ENCODE results near the gene KRABD2.

The KRABD2 gene

GRCh38 chr17:8345951-8346665 is 30.4 kb downstream of the KRABD2 start:
- ATAC-seq (replicated peaks in 6 of 8) = no peak
- Histone ChIP-seq H3K4me1 (replicated peaks in 1 of 2) (no peaks in the 10 kb centered on the region), H3K27ac (no peak overlapping the region), H3K4me3 (no peak overlapping the region)
- WGBS, 10 experiments = 40 to 83% (median 68%) methylated on average over 1 to 3 of the region's 5 CpGs; no CpG with 5 or more reads in 4 of the 10 experiments
- in situ Hi-C loops (cut with MboI; ENCODE audit: low pct_unique_long_range_greater_than_20kb in 2 of 9, low sequenced_read_pairs in 9 of 9, unreplicated experiment in 9 of 9) = no loop called here

- 10 to 86% (median 65%) methylated on average over 1 to 5 of the region's 6 CpGs; no CpG with 5 or more reads in 4 of the 10 experiments for WGBS, 10 experiments
- in situ Hi-C loops (cut with MboI; ENCODE audit: low pct_unique_long_range_greater_than_20kb in 2 of 9, low sequenced_read_pairs in 9 of 9, unreplicated experiment in 9 of 9) = no loop called here
- ATAC-seq (replicated peaks in 6 of 8) = no peak
- Histone ChIP-seq H3K4me1 (replicated peaks in 1 of 2) (no peaks in the 10 kb centered on the region), H3K4me3 (no peak overlapping the region), H3K27ac (no peak overlapping the region)
Measured at GRCh38 chr17:8345052-8345690, 31.3 kb downstream of the KRABD2 start.

DNA sequence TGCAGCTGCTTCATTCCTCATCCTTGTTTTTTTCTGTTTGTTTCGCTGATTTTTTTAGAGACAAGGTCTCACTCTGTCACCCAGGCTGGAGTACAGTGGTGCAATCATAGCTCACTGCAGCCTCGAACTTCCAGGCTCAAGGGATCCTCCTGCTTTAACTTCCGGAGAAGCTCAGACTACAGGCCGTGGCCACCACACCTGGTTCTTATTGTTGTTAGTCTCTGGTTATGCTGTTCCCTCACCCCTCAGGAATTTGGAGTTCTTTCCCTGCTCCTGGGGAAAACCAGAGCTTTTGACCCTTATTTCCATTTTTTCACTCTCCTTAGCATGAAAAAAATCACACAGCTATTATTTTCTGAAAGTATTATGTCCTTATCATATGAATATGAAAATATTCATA is 35.0 kb downstream of the KRABD2 start:
- no peak overlapping the region for H3K4me3 ChIP-seq
- ATAC-seq (replicated peaks in 6 of 8) = peak in 2 of 8 experiments; percentile 21 to 25
- H3K4me1 ChIP-seq (replicated peaks in 1 of 2) = peaks cover 9 to 11% of the 10 kb centered on the region in 2 donors
- no peak overlapping the region for H3K27ac ChIP-seq
- whole genome bisulfite sequencing, 10 experiments = 0 to 82% (median 60%) methylated on average over 1 to 4 of the region's 4 CpGs; no CpG with 5 or more reads in 1 of the 10 experiments
- in situ Hi-C loops (cut with MboI; ENCODE audit: low pct_unique_long_range_greater_than_20kb in 2 of 9, low sequenced_read_pairs in 9 of 9, unreplicated experiment in 9 of 9) = no loop called here

DNA sequence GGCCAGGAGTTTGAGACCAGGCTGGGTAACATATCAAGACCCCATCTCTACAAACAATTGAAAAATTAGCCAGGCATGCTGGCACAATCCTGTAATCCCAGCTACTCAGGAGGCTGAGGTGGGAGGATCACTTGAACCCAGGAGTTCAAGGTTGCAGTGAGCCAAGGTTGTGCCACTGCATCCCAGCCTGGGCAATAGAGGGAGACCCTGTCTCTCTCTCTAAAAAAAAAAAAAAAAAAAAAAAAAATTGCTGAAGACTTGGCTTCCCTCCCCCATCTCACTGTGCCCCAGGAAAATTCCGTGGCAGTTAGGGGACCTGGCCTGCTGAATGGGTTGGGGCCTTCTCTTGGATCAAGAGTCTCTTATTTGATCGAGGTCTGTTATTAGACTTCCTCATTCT is 37.0 kb downstream of the KRABD2 start, which contains the start of gene ODF4:
Gene ODF4 (plus strand): TSS at position 301 of the 400 bp plus-strand sequence. CDS start 212 bp downstream, outside the sequence.
- peaks cover 9 to 11% of the 10 kb centered on the region in 2 donors for H3K4me1 ChIP-seq (replicated peaks in 1 of 2)
- in situ Hi-C loops (cut with MboI; ENCODE audit: low pct_unique_long_range_greater_than_20kb in 2 of 9, low sequenced_read_pairs in 9 of 9, unreplicated experiment in 9 of 9) = no loop called here
- no peak within 1 kb of the TSS for H3K27ac ChIP-seq
- no peak for ATAC-seq (replicated peaks in 6 of 8)
- no peak within 1 kb of the TSS for H3K4me3 ChIP-seq
- WGBS, 10 experiments = 20 to 100% (median 88%) methylated on average over 1 to 2 of the region's 2 CpGs; no CpG with 5 or more reads in 4 of the 10 experiments

DNA sequence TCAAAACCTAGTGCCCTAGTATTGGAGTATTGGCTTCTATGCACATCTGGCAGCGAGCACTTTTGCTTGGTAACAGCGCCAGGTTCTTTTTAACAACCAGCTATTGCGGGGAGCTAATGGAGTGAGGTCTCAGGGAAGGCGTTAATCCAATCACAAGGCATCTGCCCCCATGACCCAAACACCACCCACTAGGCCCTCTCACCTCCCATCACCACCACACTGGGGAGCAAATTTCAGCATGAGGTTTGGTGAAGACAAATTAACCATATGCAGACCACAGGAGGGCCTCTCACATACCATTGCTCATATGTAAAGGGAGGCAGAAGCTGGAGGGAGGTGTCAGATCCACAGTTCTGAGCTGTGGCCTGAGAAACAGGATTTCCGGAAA is 37.8 kb downstream of the KRABD2 start:
- in situ Hi-C loops (cut with MboI; ENCODE audit: low pct_unique_long_range_greater_than_20kb in 2 of 9, low sequenced_read_pairs in 9 of 9, unreplicated experiment in 9 of 9) = no loop called here
- ATAC-seq (replicated peaks in 6 of 8) = peak in 5 of 8 experiments; percentile 9 to 58 (median 52)
- peaks cover 9 to 11% of the 10 kb centered on the region in 2 donors for H3K4me1 ChIP-seq (replicated peaks in 1 of 2)
- no peak overlapping the region for H3K27ac ChIP-seq
- H3K4me3 ChIP-seq = no peak overlapping the region
- WGBS, 10 experiments = 0 to 100% (median 52%) methylated on average over 1 to 3 of the region's 5 CpGs; no CpG with 5 or more reads in 5 of the 10 experiments

DNA sequence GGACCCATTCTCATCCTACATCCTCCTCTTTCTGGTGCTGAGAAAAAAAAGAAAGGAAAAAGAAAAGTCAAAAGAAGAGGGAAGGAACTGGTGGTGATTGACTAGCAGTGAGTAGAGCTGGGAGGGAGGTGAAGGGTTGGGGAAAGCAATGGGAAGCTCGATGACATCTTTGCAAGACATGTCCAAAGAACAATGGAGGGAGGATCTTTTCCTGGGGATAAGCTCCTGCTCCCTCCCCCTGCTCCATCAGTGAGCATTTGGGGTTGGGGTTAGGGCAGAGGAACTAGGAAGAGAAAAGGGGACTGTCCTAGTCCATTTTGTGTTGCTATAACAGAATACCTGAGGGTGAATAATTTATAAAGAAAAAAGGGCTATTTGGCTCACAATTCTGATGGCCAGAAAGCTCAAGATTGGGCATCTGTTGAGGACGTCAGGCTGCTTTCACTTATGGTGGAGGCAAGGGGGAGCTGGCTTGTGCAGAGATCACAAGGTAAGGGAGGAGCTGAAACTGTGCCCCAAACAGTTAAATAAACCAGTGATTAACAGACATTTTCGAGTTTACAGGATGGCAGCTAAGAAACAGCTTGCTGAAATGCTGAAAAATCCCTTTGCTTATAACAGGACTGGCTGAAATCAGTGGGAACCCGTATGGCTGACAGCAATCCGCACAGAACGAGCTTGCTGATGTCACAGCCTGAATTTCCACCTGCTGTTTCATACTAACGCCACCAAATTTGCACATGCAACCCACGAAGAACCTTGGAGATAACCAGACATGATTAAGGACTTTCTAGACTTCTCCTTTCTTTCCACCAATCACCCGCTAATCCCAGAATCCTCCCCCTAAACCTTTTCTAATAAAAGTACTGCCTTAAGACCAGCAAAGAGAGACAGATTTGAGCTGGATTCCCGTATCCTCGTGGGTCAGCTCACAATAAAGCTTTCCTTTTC is 38.4 kb downstream of the KRABD2 start:
- ATAC-seq (replicated peaks in 6 of 8) = peak; percentile 30 to 77 (median 70)
- H3K27ac ChIP-seq = no peak overlapping the region

GRCh38 chr17:8333281-8333680 is 43.2 kb downstream of the KRABD2 start:
- no peak overlapping the region for H3K4me3 ChIP-seq
- peaks cover 6 to 9% of the 10 kb centered on the region in 2 donors for H3K4me1 ChIP-seq (replicated peaks in 1 of 2)
- in situ Hi-C loops (cut with MboI; ENCODE audit: low pct_unique_long_range_greater_than_20kb in 2 of 9, low sequenced_read_pairs in 9 of 9, unreplicated experiment in 9 of 9) = no loop called here
- WGBS, 10 experiments = 80 to 100% (median 100%) methylated on average over 1 to 2 of the region's 4 CpGs; no CpG with 5 or more reads in 7 of the 10 experiments
- no peak overlapping the region for H3K27ac ChIP-seq
- ATAC-seq (replicated peaks in 6 of 8) = no peak

More for the DNA sequence above, 38.4 kb downstream of the KRABD2 start:
- in situ Hi-C loops (cut with MboI; ENCODE audit: low pct_unique_long_range_greater_than_20kb in 2 of 9, low sequenced_read_pairs in 9 of 9, unreplicated experiment in 9 of 9) = no loop called here
- peaks cover 9 to 11% of the 10 kb centered on the region in 2 donors for H3K4me1 ChIP-seq (replicated peaks in 1 of 2)
- no peak overlapping the region for H3K4me3 ChIP-seq
- 6 to 56% (median 24%) methylated on average over 3 to 11 of the region's 11 CpGs for WGBS, 10 experiments

DNA sequence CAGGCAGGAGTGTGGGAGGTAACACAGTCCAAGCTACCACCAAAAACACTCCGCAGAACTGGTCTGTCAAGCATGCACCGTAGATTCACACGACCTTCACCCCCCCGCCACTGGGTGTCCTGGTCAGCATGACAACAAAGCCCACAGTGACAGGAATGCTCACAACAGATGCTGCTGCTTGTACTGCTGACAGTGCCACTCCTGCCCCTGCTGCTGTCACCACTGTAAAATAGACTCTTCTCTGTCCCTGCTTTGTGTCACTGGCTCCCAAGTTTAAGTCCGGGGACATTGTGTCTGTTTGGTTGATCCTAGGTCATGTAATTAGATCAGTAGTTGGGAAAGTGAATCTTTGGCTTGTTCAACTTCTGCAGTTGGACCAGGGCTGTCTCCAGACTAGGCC is 43.8 kb downstream of the KRABD2 start:
- WGBS, 10 experiments = 4 to 60% (median 19%) methylated on average over 1 to 4 of the region's 5 CpGs; no CpG with 5 or more reads in 6 of the 10 experiments
- Histone ChIP-seq H3K4me1 (replicated peaks in 1 of 2) (peaks cover 0 to 3% of the 10 kb centered on the region in 2 donors), H3K27ac (no peak overlapping the region), H3K4me3 (no peak overlapping the region)
- peak in 5 of 8 experiments; percentile 89 to 99 (median 92) for ATAC-seq (replicated peaks in 6 of 8)
- in situ Hi-C loops (cut with MboI; ENCODE audit: low pct_unique_long_range_greater_than_20kb in 2 of 9, low sequenced_read_pairs in 9 of 9, unreplicated experiment in 9 of 9) = no loop called here

DNA sequence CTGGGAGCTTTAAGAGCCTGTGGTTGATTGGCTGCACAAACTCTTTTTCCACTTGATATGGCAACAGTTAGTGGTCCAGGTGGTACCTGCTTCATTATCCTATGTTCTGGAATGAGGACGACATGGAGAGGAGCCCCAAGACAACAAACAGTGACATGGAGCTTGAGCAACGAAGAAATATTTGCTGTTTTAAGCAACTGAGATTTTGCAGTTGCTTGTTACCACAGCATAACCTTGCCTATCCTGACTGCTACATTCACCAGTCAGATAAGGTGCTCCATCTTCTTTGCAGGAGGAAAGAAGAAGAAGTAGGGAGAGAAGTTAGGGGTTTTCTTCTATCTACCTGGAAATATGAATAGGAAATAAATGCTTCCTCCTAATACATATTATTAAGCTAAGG is 44.4 kb downstream of the KRABD2 start:
- no peak for ATAC-seq (replicated peaks in 6 of 8)
- Histone ChIP-seq H3K4me1 (replicated peaks in 1 of 2) (no peaks in the 10 kb centered on the region), H3K27ac (no peak overlapping the region), H3K4me3 (no peak overlapping the region)
- WGBS, 10 experiments = 67 to 100% (median 86%) methylated on average over 1 to 2 of the region's 2 CpGs; no CpG with 5 or more reads in 5 of the 10 experiments
- in situ Hi-C loops (cut with MboI; ENCODE audit: low pct_unique_long_range_greater_than_20kb in 2 of 9, low sequenced_read_pairs in 9 of 9, unreplicated experiment in 9 of 9) = no loop called here

- ATAC-seq (replicated peaks in 6 of 8) = peak in 3 of 8 experiments; percentile 18 to 37 (median 34)
- Histone ChIP-seq H3K27ac (no peak overlapping the region), H3K4me1 (replicated peaks in 1 of 2) (no peaks in the 10 kb centered on the region), H3K4me3 (peak overlapping the region in 2 of 5 donors; percentile 3 to 14)
- 19 to 78% (median 60%) methylated on average over 1 to 11 of the region's 25 CpGs; no CpG with 5 or more reads in 5 of the 10 experiments for WGBS, 10 experiments
- in situ Hi-C loops (cut with MboI; ENCODE audit: low pct_unique_long_range_greater_than_20kb in 2 of 9, low sequenced_read_pairs in 9 of 9, unreplicated experiment in 9 of 9) = no loop called here
Measured at GRCh38 chr17:8327303-8327649, 49.2 kb downstream of the KRABD2 start.

Measured in motor neuron (in vitro differentiated cells).